NCI-H524 treated with DMSO at 0.1 percent for 48 hours (cell line): ENCODE data around the gene SLC12A7.

ENCODE experiments used
- DNase-seq: peaks from one replicate; lab custom pipeline; 2025; lab: John Stamatoyannopoulos, UW

The SLC12A7 gene

GRCh38 chr5:1050423-1051365, 61.2 kb downstream of the SLC12A7 start:
- no peak for DNase-seq

GRCh38 chr5:1048861-1049838, 62.7 kb downstream of the SLC12A7 start:
- DNase-seq, result no peak

GRCh38 chr5:1048162-1048721, 63.6 kb downstream of the SLC12A7 start:
- no peak for DNase-seq

GRCh38 chr5:1047332-1047965, 64.4 kb downstream of the SLC12A7 start:
- DNase-seq, result no peak

GRCh38 chr5:1045960-1046560, 65.8 kb downstream of the SLC12A7 start:
- DNase-seq, result no peak

GRCh38 chr5:1044117-1044516, 67.7 kb downstream of the SLC12A7 start:
- no peak for DNase-seq

GRCh38 chr5:1043327-1043726, 68.5 kb downstream of the SLC12A7 start:
- DNase-seq, result no peak

GRCh38 chr5:1042626-1043025, 69.2 kb downstream of the SLC12A7 start:
- DNase-seq, result no peak

GRCh38 chr5:1041225-1042143, 70.4 kb downstream of the SLC12A7 start:
- DNase-seq, result no peak

- no peak for DNase-seq
These were observed 71.3 kb downstream of the SLC12A7 start for GRCh38 chr5:1040571-1040970.

GRCh38 chr5:1039706-1040260, 72.1 kb downstream of the SLC12A7 start:
- DNase-seq, result no peak

GRCh38 chr5:1039210-1039548, 72.7 kb downstream of the SLC12A7 start:
- no peak for DNase-seq

GRCh38 chr5:1038417-1039209, 73.2 kb downstream of the SLC12A7 start:
- no peak for DNase-seq

GRCh38 chr5:1037671-1038416, 74.0 kb downstream of the SLC12A7 start:
- DNase-seq, result no peak

GRCh38 chr5:1037123-1037670, 74.7 kb downstream of the SLC12A7 start:
- no peak for DNase-seq

GRCh38 chr5:1036504-1037122, 75.2 kb downstream of the SLC12A7 start:
- no peak for DNase-seq
